Tibial nerve (tissue), 4 donors: ENCODE data around the gene CEP112.

ENCODE experiments used
- CTCF ChIP-seq, 5 experiments: fragments of 200-600 bp in 3 of 5; fragments of 450-650 bp in 2 of 5; sonication (generic) in 3 of 5; IDR thresholded peaks; one replicate each; pipeline ENCODE4 v1.5.1; 2016 to 2019; ENCODE audit warnings: antibody characterized with exemption in 5 of 5, mild to moderate bottlenecking in 3 of 5, moderate library complexity in 2 of 5
- EP300 ChIP-seq, 2 donors: sonication (generic); formaldehyde crosslinking; IDR thresholded peaks; one replicate each; pipeline ENCODE4 v1.6.1; 2017; ENCODE audit warnings: antibody characterized with exemption in 2 of 2, mild to moderate bottlenecking in 1 of 2
- POLR2A ChIP-seq, 2 donors: fragments of 450-650 bp; IDR thresholded peaks; one replicate each; pipeline ENCODE4 v1.6.1; 2017; ENCODE audit warnings: antibody characterized with exemption in 2 of 2, mild to moderate bottlenecking in 2 of 2, moderate library complexity in 2 of 2

- TF ChIP-seq CTCF (IDR thresholded peaks at IDR 0.05) (no peak), POLR2A (IDR thresholded peaks at IDR 0.05) (no peak), EP300 (IDR thresholded peaks at IDR 0.05) (no peak)
Observed at GRCh38 chr17:66089764-66090163, 102.2 kb downstream of the CEP112 start.
